ENCODE data around the gene FAM120AOS. TPM values are rescaled to one million over a fixed set of nuclear protein-coding genes. Genes with fewer than 3 reads are reported as not detected.

The FAM120AOS gene
- total and polyA plus RNA-seq, 12 donors, result 26.2 to 62.6 (median 46.6) TPM

DNA sequence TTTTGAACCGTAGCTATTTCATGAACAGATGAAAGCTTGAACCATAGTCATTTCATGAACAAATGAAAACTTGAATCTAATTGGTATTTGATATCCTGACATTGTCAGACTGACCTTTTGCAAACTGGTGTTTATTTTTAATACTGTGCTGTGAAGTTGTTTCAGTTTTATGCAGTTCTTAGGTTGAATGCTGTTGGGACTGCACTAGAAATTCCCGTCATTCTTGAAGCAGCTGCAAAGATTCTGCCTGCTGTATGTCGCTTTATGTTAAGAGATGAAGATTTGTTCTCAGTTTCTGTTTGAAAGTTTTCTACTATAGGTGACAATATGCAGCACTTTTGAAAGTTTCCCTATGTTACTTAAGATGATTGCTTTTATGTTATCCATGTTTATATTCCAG, 22.5 kb upstream of the FAM120AOS start:
- Histone ChIP-seq H3K4me3 (no peak overlapping the region), H3K4me1 (replicated peaks in 1 of 2) (peaks cover 0 to 12% of the 10 kb centered on the region in 2 donors), H3K27me3 (no peaks in the 10 kb centered on the region), H3K9me3 (replicated peaks in 1 of 3) (no peaks in the 10 kb centered on the region), H3K27ac (no peak overlapping the region), H3K36me3 (replicated peaks in 1 of 2) (no peaks in the 10 kb centered on the region)
- intact Hi-C loops (cut with DNase I), result no loop called here
- 79 to 86% (median 85%) methylated on average over 3 of the region's 3 CpGs for WGBS, 4 donors
- DNase-seq, result no peak
- TF ChIP-seq POLR2A (IDR thresholded peaks at IDR 0.05), result no peak
- TF ChIP-seq, protein P1, sequence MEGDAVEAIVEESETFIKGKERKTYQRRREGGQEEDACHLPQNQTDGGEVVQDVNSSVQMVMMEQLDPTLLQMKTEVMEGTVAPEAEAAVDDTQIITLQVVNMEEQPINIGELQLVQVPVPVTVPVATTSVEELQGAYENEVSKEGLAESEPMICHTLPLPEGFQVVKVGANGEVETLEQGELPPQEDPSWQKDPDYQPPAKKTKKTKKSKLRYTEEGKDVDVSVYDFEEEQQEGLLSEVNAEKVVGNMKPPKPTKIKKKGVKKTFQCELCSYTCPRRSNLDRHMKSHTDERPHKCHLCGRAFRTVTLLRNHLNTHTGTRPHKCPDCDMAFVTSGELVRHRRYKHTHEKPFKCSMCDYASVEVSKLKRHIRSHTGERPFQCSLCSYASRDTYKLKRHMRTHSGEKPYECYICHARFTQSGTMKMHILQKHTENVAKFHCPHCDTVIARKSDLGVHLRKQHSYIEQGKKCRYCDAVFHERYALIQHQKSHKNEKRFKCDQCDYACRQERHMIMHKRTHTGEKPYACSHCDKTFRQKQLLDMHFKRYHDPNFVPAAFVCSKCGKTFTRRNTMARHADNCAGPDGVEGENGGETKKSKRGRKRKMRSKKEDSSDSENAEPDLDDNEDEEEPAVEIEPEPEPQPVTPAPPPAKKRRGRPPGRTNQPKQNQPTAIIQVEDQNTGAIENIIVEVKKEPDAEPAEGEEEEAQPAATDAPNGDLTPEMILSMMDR (IDR thresholded peaks at IDR 0.05), result no peak

DNA sequence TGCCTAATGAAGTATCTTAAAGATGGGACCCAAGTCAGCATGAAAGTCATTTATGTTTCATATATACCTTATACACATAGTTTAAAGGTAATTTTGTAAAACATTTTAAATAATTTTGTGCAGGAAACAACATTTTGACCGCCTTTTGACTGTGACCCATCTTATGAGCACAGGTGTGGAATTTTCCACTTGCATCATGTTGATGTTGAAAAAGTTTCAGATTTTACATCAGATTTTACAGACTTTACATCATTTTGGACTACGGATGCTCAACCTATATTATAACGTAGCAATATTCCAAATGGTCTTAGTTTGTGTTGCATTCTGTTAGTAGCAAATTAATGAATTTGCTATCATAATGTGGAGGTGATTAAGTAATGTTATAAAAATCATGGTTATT, 21.7 kb upstream of the FAM120AOS start:
- no peak overlapping the region for H3K27ac ChIP-seq
- TF ChIP-seq POLR2A (IDR thresholded peaks at IDR 0.05), result no peak
- TF ChIP-seq, protein P1 (IDR thresholded peaks at IDR 0.05), result no peak
- intact Hi-C loops (cut with DNase I), result no loop called here
- peaks cover 0 to 12% of the 10 kb centered on the region in 2 donors for H3K4me1 ChIP-seq (replicated peaks in 1 of 2)
- no peaks in the 10 kb centered on the region for H3K9me3 ChIP-seq (replicated peaks in 1 of 3)
- 94 to 98% (median 97%) methylated on average over 3 of the region's 3 CpGs for WGBS, 4 donors
- H3K4me3 ChIP-seq, result no peak overlapping the region
- no peaks in the 10 kb centered on the region for H3K36me3 ChIP-seq (replicated peaks in 1 of 2)
- no peak for DNase-seq
- H3K27me3 ChIP-seq, result no peaks in the 10 kb centered on the region

DNA sequence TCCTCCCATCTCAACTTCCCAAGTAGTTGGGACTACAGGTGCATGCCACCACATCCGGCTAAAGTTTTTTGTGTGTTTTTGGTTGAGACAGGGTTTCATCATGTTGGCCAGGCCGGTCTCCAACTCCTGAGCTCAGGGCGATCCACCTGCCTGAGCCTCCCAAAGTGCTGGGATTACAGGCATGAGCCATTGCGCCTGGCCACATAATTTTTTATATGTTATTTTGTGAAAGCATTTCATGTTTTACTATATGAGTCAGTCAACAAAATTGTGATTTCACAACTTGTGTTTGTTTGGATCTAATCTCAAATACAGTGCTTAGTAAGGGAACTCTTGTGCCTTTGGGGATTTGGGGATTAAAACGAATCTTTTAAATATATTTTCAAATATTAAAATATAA, 20.0 kb upstream of the FAM120AOS start:
- no peaks in the 10 kb centered on the region for H3K9me3 ChIP-seq (replicated peaks in 1 of 3)
- WGBS, 4 donors, result 79 to 91% (median 89%) methylated on average over 5 of the region's 5 CpGs
- no peaks in the 10 kb centered on the region for H3K27me3 ChIP-seq
- H3K36me3 ChIP-seq (replicated peaks in 1 of 2), result no peaks in the 10 kb centered on the region
- no peak overlapping the region for H3K27ac ChIP-seq
- no peak overlapping the region for H3K4me3 ChIP-seq
- intact Hi-C loops (cut with DNase I), result no loop called here
- peaks cover 9 to 29% of the 10 kb centered on the region in 2 donors for H3K4me1 ChIP-seq (replicated peaks in 1 of 2)
- no peak for DNase-seq
- TF ChIP-seq POLR2A (IDR thresholded peaks at IDR 0.05), result no peak
- TF ChIP-seq, protein P1 (IDR thresholded peaks at IDR 0.05), result no peak

DNA sequence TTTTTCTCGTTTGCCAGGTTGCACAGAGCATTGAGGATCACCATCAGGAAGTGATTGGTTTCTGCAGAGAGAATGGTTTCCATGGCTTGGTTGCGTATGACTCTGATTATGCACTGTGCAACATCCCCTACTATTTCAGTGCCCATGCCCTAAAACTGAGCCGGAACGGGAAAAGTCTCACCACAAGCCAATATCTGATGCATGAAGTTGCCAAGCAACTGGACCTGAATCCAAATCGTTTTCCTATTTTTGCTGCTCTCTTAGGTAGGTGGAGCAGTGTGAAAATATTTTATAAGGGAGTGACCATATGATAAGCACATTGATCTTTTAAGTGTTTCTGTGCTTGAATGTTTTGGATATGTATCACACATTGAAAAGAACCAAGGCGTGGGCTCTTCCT, 17.7 kb upstream of the FAM120AOS start:
- WGBS, 4 donors, result 82 to 90% (median 85%) methylated on average over 6 of the region's 6 CpGs
- Histone ChIP-seq H3K4me1 (replicated peaks in 1 of 2) (peaks cover 22 to 49% of the 10 kb centered on the region in 2 donors), H3K36me3 (replicated peaks in 1 of 2) (no peaks in the 10 kb centered on the region), H3K27ac (no peak overlapping the region), H3K4me3 (no peak overlapping the region), H3K9me3 (replicated peaks in 1 of 3) (no peaks in the 10 kb centered on the region), H3K27me3 (no peaks in the 10 kb centered on the region)
- DNase-seq, result no peak
- no peak for TF ChIP-seq POLR2A (IDR thresholded peaks at IDR 0.05)
- TF ChIP-seq, protein P1 (IDR thresholded peaks at IDR 0.05), result no peak
- intact Hi-C loops (cut with DNase I), result no loop called here
